ENCODE results near the gene EXTL1. TPM values are rescaled to one million over a fixed set of nuclear protein-coding genes. Genes with fewer than 3 reads are reported as not detected.

The EXTL1 gene
- total and polyA plus RNA-seq, 2 of the 4 experiments (the other 2 are of a cell fraction): 0.90 to 5.2 TPM

- no peaks in the 10 kb centered on the region for H4K20me1 ChIP-seq (ENCODE audit: insufficient read depth, low read length)
- no peak overlapping the region for H2BK120ac ChIP-seq (ENCODE audit: low read depth, low read length)
- dilution Hi-C loops (cut with HindIII; ENCODE audit: low sequenced_read_pairs, unreplicated experiment): no loop called here
- H2BK15ac ChIP-seq (ENCODE audit: low read depth, low read length): no peak overlapping the region
- POLR2A ChIA-PET (ENCODE audit: unreplicated experiment): no interaction called here
- H3K9me1 ChIP-seq (ENCODE audit: insufficient read depth, low read length): no peaks in the 10 kb centered on the region
- CTCF ChIA-PET: interaction anchor here (0.6 to 1.2 kb wide), 3 partner anchors 28 to 460 kb away, joined by 3 read pairs; no protein-coding TSS in a partner anchor
- H3K36me3 ChIP-seq (ENCODE audit: control insufficient read depth, insufficient read depth, low read length): no peaks in the 10 kb centered on the region
- no peak overlapping the region for H3K4ac ChIP-seq (ENCODE audit: low read depth, low read length)
- no peak overlapping the region for H3K4me2 ChIP-seq (ENCODE audit: low read depth, low read length)
- H3K23ac ChIP-seq (ENCODE audit: low read depth, low read length): no peak overlapping the region
- H3K27me3 ChIP-seq (ENCODE audit: control insufficient read depth, insufficient read depth, low read length): peaks cover 29% of the 10 kb centered on the region
- H4K5ac ChIP-seq (ENCODE audit: low read depth, low read length): no peak overlapping the region
- no peak overlapping the region for H3K56ac ChIP-seq (ENCODE audit: extremely low read depth, insufficient read depth, low read length)
- no peak overlapping the region for H3K9ac ChIP-seq (ENCODE audit: low read depth, low read length)
- H2AFZ ChIP-seq (replicated peaks; ENCODE audit: low read length, poor library complexity): no peak overlapping the region
- H2BK5ac ChIP-seq (ENCODE audit: low read depth, low read length, poor library complexity, severe bottlenecking): no peak overlapping the region
- H4K91ac ChIP-seq (ENCODE audit: insufficient read depth, low read depth, low read length): no peak overlapping the region
- no peak for TF ChIP-seq CHD1 (IDR thresholded peaks at IDR 0.05; ENCODE audit: low read depth, low read length)
- TF ChIP-seq NFE2L2 (IDR thresholded peaks at IDR 0.05; ENCODE audit: low read depth, low read length): no peak
- no peak for TF ChIP-seq FOS (IDR thresholded peaks at IDR 0.05; ENCODE audit: low read depth, low read length)
- no peak for TF ChIP-seq CEBPB (IDR thresholded peaks at IDR 0.05; ENCODE audit: low read depth, low read length)
- TF ChIP-seq BHLHE40 (IDR thresholded peaks at IDR 0.05; ENCODE audit: low read depth, low read length): no peak
- TF ChIP-seq, protein P1, sequence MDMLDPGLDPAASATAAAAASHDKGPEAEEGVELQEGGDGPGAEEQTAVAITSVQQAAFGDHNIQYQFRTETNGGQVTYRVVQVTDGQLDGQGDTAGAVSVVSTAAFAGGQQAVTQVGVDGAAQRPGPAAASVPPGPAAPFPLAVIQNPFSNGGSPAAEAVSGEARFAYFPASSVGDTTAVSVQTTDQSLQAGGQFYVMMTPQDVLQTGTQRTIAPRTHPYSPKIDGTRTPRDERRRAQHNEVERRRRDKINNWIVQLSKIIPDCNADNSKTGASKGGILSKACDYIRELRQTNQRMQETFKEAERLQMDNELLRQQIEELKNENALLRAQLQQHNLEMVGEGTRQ (IDR thresholded peaks at IDR 0.05; ENCODE audit: low read depth, low read length): no peak
- TF ChIP-seq POLR2A (IDR thresholded peaks at IDR 0.05; ENCODE audit: low read depth, low read length): no peak
- DNase-seq (peak; percentile 21), ATAC-seq (ENCODE audit: low read depth) (no peak)
- H3K4me1 ChIP-seq (ENCODE audit: control insufficient read depth, insufficient read depth, low read length): peaks cover 1% of the 10 kb centered on the region; the same call in 1 of the 2 replicates
- H2AK5ac ChIP-seq (ENCODE audit: low read depth, low read length): no peak overlapping the region
- H2BK20ac ChIP-seq (ENCODE audit: low read depth, low read length): no peak overlapping the region
- no TSS peak for BruUV-seq (replicated peaks)
- H3K4me3 ChIP-seq (ENCODE audit: insufficient read depth, low read depth, low read length): no peak overlapping the region
- no peak overlapping the region for H3K18ac ChIP-seq (ENCODE audit: low read depth, low read length)
- H3K79me1 ChIP-seq (ENCODE audit: low read depth in 1 of 2, low read length in 2 of 2): no peaks in the 10 kb centered on the region
- intact Hi-C loops (cut with micrococcal nuclease): no loop called here
- H4K8ac ChIP-seq (ENCODE audit: low read depth in 2 of 2, low read length in 2 of 2): no peak overlapping the region
- H3K27ac ChIP-seq (ENCODE audit: insufficient read depth, low read length): no peak overlapping the region
- no peaks in the 10 kb centered on the region for H3K9me3 ChIP-seq (ENCODE audit: control insufficient read depth, insufficient read depth, low read length)
- in situ Hi-C loops (cut with MboI; ENCODE audit: low sequenced_read_pairs): no loop called here
- H3K14ac ChIP-seq (replicated peaks; ENCODE audit: low read depth, low read length): no peak overlapping the region
- no peak overlapping the region for H2AK9ac ChIP-seq (replicated peaks; ENCODE audit: low read depth, low read length, poor library complexity)
- no CpG with 5 or more reads among the region's 2 CpGs for WGBS, 2 experiments (ENCODE audit: extremely low coverage in 2 of 2, insufficient read length in 1 of 2)
Observed at GRCh38 chr1:26084091-26084561, 62.6 kb downstream of the EXTL1 start.

Measured in IMR-90 (cell line).